Measurements from ENCODE around the gene IL1RN.

DNA sequence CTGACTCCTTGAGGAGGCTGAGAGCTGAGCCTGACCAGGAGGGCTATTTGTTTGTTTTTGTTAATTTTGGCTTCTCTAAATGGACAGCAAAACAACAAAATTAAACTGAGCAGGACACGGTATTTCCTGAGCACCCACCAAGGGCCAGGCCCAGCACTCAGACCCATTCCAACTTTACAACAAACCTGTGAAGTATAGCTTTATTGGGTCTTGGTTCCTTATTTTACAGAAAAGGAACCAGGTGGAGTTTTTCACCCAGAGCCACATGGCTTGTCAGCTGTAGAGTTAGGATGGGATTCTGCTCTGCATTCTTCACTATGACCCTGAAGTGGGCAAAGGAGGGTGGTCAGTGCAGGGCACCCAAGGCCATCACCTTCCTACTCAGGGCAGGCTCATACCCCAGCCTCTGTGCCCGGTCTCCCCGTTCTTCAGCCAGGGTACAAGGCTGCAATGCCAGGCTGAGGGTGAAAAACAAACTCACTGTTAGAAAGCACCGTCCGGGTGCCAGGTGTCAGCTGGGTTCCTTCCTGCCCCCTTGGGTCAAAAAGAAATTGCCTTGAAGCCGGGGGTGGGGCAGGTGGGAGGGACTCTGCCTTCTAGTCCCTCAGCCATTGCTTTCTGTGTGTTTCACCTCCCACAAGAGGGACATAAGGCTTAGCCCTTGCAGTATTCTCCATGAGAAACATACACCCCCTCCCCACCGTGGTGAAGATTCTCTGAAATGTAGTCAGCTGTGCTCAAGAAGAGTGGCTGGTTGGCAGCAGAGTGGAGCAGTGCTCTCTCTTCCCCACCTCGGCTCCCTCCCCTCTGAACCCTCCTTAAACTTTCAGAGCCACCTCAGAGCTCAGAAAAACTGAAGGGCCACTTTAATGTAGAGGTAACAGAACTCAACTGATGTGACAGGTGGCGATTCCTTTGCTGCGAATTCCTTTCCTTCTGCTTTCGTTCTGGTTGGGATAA is 48.6 kb downstream of the IL1RN start:
- TF ChIP-seq, protein P1, sequence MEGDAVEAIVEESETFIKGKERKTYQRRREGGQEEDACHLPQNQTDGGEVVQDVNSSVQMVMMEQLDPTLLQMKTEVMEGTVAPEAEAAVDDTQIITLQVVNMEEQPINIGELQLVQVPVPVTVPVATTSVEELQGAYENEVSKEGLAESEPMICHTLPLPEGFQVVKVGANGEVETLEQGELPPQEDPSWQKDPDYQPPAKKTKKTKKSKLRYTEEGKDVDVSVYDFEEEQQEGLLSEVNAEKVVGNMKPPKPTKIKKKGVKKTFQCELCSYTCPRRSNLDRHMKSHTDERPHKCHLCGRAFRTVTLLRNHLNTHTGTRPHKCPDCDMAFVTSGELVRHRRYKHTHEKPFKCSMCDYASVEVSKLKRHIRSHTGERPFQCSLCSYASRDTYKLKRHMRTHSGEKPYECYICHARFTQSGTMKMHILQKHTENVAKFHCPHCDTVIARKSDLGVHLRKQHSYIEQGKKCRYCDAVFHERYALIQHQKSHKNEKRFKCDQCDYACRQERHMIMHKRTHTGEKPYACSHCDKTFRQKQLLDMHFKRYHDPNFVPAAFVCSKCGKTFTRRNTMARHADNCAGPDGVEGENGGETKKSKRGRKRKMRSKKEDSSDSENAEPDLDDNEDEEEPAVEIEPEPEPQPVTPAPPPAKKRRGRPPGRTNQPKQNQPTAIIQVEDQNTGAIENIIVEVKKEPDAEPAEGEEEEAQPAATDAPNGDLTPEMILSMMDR (IDR thresholded peaks at IDR 0.05): no peak
- TF ChIP-seq POLR2A (IDR thresholded peaks at IDR 0.05): no peak
- TF ChIP-seq POLR2AphosphoS5 (IDR thresholded peaks at IDR 0.05): no peak

Data from suprapubic skin (tissue), 4 donors.